ENCODE results near the gene KCNJ6.
"Not testable (repeated sequence)": the region's sequence is repeated elsewhere in the genome, so short reads cannot be mapped to it uniquely, and the experiment has no call there.

The KCNJ6 gene

GRCh38 chr21:37578471-37579126 is 337.7 kb downstream of the KCNJ6 start:
- WGBS (ENCODE audit: insufficient coverage), result 100% methylated on average over 2 of the region's 2 CpGs
- H3K4me1 ChIP-seq (ENCODE audit: control extremely low read depth in 1 of 4, control insufficient read depth in 4 of 4, insufficient read depth in 4 of 4, low read length in 3 of 4), result peaks cover 0 to 5% (median 5%) of the 10 kb centered on the region in 4 experiments
- DNase-seq, result no peak
- H3K36me3 ChIP-seq (ENCODE audit: control insufficient read depth in 4 of 4, insufficient read depth in 4 of 4, low read length in 3 of 4), result no peaks in the 10 kb centered on the region
- no peak overlapping the region for H3K27ac ChIP-seq (ENCODE audit: insufficient read depth in 1 of 2, low read depth in 1 of 2, low read length in 2 of 2, poor library complexity in 1 of 2, severe bottlenecking in 2 of 2)
- no peaks in the 10 kb centered on the region for H3K27me3 ChIP-seq (replicated peaks in 2 of 5; ENCODE audit: control insufficient read depth in 4 of 5, insufficient read depth in 5 of 5, low read length in 4 of 5)
- CTCF ChIA-PET, result interaction anchor here (1.1 to 1.7 kb wide), 3 partner anchors 9 to 82 kb away, joined by 3 to 11 read pairs (median 4); no protein-coding TSS in a partner anchor
- POLR2A ChIA-PET, result no interaction called here
- peaks cover 2 to 25% (median 11%) of the 10 kb centered on the region in 5 experiments for H3K9me3 ChIP-seq (ENCODE audit: control extremely low read depth in 1 of 5, control insufficient read depth in 4 of 5, insufficient read depth in 2 of 5, low read depth in 1 of 5, low read length in 4 of 5)
- no peak overlapping the region for H3K4me3 ChIP-seq (ENCODE audit: control insufficient read depth in 1 of 7, extremely low read depth in 1 of 7, insufficient read depth in 4 of 7, low read depth in 2 of 7, low read length in 6 of 7)

- POLR2A ChIA-PET; H3K36me3 ChIP-seq (ENCODE audit: control insufficient read depth in 4 of 4, insufficient read depth in 4 of 4, low read length in 3 of 4); H3K27me3 ChIP-seq (replicated peaks in 2 of 5; ENCODE audit: control insufficient read depth in 4 of 5, insufficient read depth in 5 of 5, low read length in 4 of 5); H3K27ac ChIP-seq (ENCODE audit: insufficient read depth in 1 of 2, low read depth in 1 of 2, low read length in 2 of 2, poor library complexity in 1 of 2, severe bottlenecking in 2 of 2); DNase-seq; H3K4me3 ChIP-seq (ENCODE audit: control insufficient read depth in 1 of 7, extremely low read depth in 1 of 7, insufficient read depth in 4 of 7, low read depth in 2 of 7, low read length in 6 of 7); H3K4me1 ChIP-seq (ENCODE audit: control extremely low read depth in 1 of 4, control insufficient read depth in 4 of 4, insufficient read depth in 4 of 4, low read length in 3 of 4): not testable (repeated sequence)
- no CpG with 5 or more reads among the region's 1 CpG for WGBS (ENCODE audit: insufficient coverage)
- CTCF ChIA-PET, result interaction anchor here (1.2 kb wide), 1 partner anchor 78 kb away, joined by 3 read pairs; no protein-coding TSS in a partner anchor
- peaks cover 2 to 25% (median 11%) of the 10 kb centered on the region in 5 experiments for H3K9me3 ChIP-seq (ENCODE audit: control extremely low read depth in 1 of 5, control insufficient read depth in 4 of 5, insufficient read depth in 2 of 5, low read depth in 1 of 5, low read length in 4 of 5)
Observed at GRCh38 chr21:37576929-37577328, 339.3 kb downstream of the KCNJ6 start.

- CTCF ChIA-PET, result interaction anchor here (0.7 to 1.8 kb wide), 2 partner anchors 10 to 13 kb away, joined by 3 to 7 read pairs; no protein-coding TSS in a partner anchor
- DNase-seq, result no peak
- POLR2A ChIA-PET, result no interaction called here
- 100% methylated on average over 6 of the region's 11 CpGs for WGBS (ENCODE audit: insufficient coverage)
- Histone ChIP-seq H3K4me3 (ENCODE audit: control insufficient read depth in 1 of 7, extremely low read depth in 1 of 7, insufficient read depth in 4 of 7, low read depth in 2 of 7, low read length in 6 of 7) (no peak overlapping the region), H3K27me3 (replicated peaks in 2 of 5; ENCODE audit: control insufficient read depth in 4 of 5, insufficient read depth in 5 of 5, low read length in 4 of 5) (no peaks in the 10 kb centered on the region), H3K9me3 (ENCODE audit: control extremely low read depth in 1 of 5, control insufficient read depth in 4 of 5, insufficient read depth in 2 of 5, low read depth in 1 of 5, low read length in 4 of 5) (peaks cover 2 to 25% (median 11%) of the 10 kb centered on the region in 5 experiments), H3K36me3 (ENCODE audit: control insufficient read depth in 4 of 4, insufficient read depth in 4 of 4, low read length in 3 of 4) (no peaks in the 10 kb centered on the region), H3K27ac (ENCODE audit: insufficient read depth in 1 of 2, low read depth in 1 of 2, low read length in 2 of 2, poor library complexity in 1 of 2, severe bottlenecking in 2 of 2) (no peak overlapping the region), H3K4me1 (ENCODE audit: control extremely low read depth in 1 of 4, control insufficient read depth in 4 of 4, insufficient read depth in 4 of 4, low read length in 3 of 4) (peaks cover 0 to 3% (median 2%) of the 10 kb centered on the region in 4 experiments)
Observed at GRCh38 chr21:37575580-37575979, 340.7 kb downstream of the KCNJ6 start.

GRCh38 chr21:37574751-37575150 is 341.5 kb downstream of the KCNJ6 start:
- Histone ChIP-seq H3K4me1 (ENCODE audit: control extremely low read depth in 1 of 4, control insufficient read depth in 4 of 4, insufficient read depth in 4 of 4, low read length in 3 of 4) (no peaks in the 10 kb centered on the region), H3K9me3 (ENCODE audit: control extremely low read depth in 1 of 5, control insufficient read depth in 4 of 5, insufficient read depth in 2 of 5, low read depth in 1 of 5, low read length in 4 of 5) (peaks cover 2 to 25% (median 9%) of the 10 kb centered on the region in 5 experiments), H3K4me3 (ENCODE audit: control insufficient read depth in 1 of 7, extremely low read depth in 1 of 7, insufficient read depth in 4 of 7, low read depth in 2 of 7, low read length in 6 of 7) (no peak overlapping the region), H3K36me3 (ENCODE audit: control insufficient read depth in 4 of 4, insufficient read depth in 4 of 4, low read length in 3 of 4) (no peaks in the 10 kb centered on the region), H3K27me3 (replicated peaks in 2 of 5; ENCODE audit: control insufficient read depth in 4 of 5, insufficient read depth in 5 of 5, low read length in 4 of 5) (no peaks in the 10 kb centered on the region), H3K27ac (ENCODE audit: insufficient read depth in 1 of 2, low read depth in 1 of 2, low read length in 2 of 2, poor library complexity in 1 of 2, severe bottlenecking in 2 of 2) (no peak overlapping the region)
- no peak for DNase-seq
- POLR2A ChIA-PET, result no interaction called here
- CTCF ChIA-PET, result interaction anchor here (1.8 kb wide), 1 partner anchor 10 kb away, joined by 7 read pairs; no protein-coding TSS in a partner anchor
- WGBS (ENCODE audit: insufficient coverage), result 100% methylated on average over 6 of the region's 7 CpGs

GRCh38 chr21:37574316-37574715 is 341.9 kb downstream of the KCNJ6 start:
- peaks cover 2 to 21% (median 8%) of the 10 kb centered on the region in 5 experiments for H3K9me3 ChIP-seq (ENCODE audit: control extremely low read depth in 1 of 5, control insufficient read depth in 4 of 5, insufficient read depth in 2 of 5, low read depth in 1 of 5, low read length in 4 of 5)
- ChIA-PET CTCF (no interaction called here), POLR2A (no interaction called here)
- no peaks in the 10 kb centered on the region for H3K36me3 ChIP-seq (ENCODE audit: control insufficient read depth in 4 of 4, insufficient read depth in 4 of 4, low read length in 3 of 4)
- H3K27me3 ChIP-seq (replicated peaks in 2 of 5; ENCODE audit: control insufficient read depth in 4 of 5, insufficient read depth in 5 of 5, low read length in 4 of 5), result no peaks in the 10 kb centered on the region
- WGBS (ENCODE audit: insufficient coverage), result 96% methylated on average over 5 of the region's 6 CpGs
- no peak for DNase-seq
- H3K4me3 ChIP-seq (ENCODE audit: control insufficient read depth in 1 of 7, extremely low read depth in 1 of 7, insufficient read depth in 4 of 7, low read depth in 2 of 7, low read length in 6 of 7), result no peak overlapping the region
- H3K27ac ChIP-seq (ENCODE audit: insufficient read depth in 1 of 2, low read depth in 1 of 2, low read length in 2 of 2, poor library complexity in 1 of 2, severe bottlenecking in 2 of 2), result no peak overlapping the region
- H3K4me1 ChIP-seq (ENCODE audit: control extremely low read depth in 1 of 4, control insufficient read depth in 4 of 4, insufficient read depth in 4 of 4, low read length in 3 of 4), result no peaks in the 10 kb centered on the region

GRCh38 chr21:37571442-37571841 is 344.8 kb downstream of the KCNJ6 start:
- WGBS (ENCODE audit: insufficient coverage), result 100% methylated on average over 5 of the region's 6 CpGs
- Histone ChIP-seq H3K36me3 (ENCODE audit: control insufficient read depth in 4 of 4, insufficient read depth in 4 of 4, low read length in 3 of 4) (no peaks in the 10 kb centered on the region), H3K27me3 (replicated peaks in 2 of 5; ENCODE audit: control insufficient read depth in 4 of 5, insufficient read depth in 5 of 5, low read length in 4 of 5) (no peaks in the 10 kb centered on the region), H3K27ac (ENCODE audit: insufficient read depth in 1 of 2, low read depth in 1 of 2, low read length in 2 of 2, poor library complexity in 1 of 2, severe bottlenecking in 2 of 2) (no peak overlapping the region), H3K4me1 (ENCODE audit: control extremely low read depth in 1 of 4, control insufficient read depth in 4 of 4, insufficient read depth in 4 of 4, low read length in 3 of 4) (no peaks in the 10 kb centered on the region), H3K4me3 (ENCODE audit: control insufficient read depth in 1 of 7, extremely low read depth in 1 of 7, insufficient read depth in 4 of 7, low read depth in 2 of 7, low read length in 6 of 7) (no peak overlapping the region), H3K9me3 (ENCODE audit: control extremely low read depth in 1 of 5, control insufficient read depth in 4 of 5, insufficient read depth in 2 of 5, low read depth in 1 of 5, low read length in 4 of 5) (no peaks in the 10 kb centered on the region)
- ChIA-PET CTCF (no interaction called here), POLR2A (no interaction called here)
- no peak for DNase-seq

- 94% methylated on average over 5 of the region's 5 CpGs for whole genome bisulfite sequencing (ENCODE audit: insufficient coverage)
- Histone ChIP-seq H3K27me3 (replicated peaks in 2 of 5; ENCODE audit: control insufficient read depth in 4 of 5, insufficient read depth in 5 of 5, low read length in 4 of 5) (no peaks in the 10 kb centered on the region), H3K27ac (ENCODE audit: insufficient read depth in 1 of 2, low read depth in 1 of 2, low read length in 2 of 2, poor library complexity in 1 of 2, severe bottlenecking in 2 of 2) (no peak overlapping the region), H3K4me3 (ENCODE audit: control insufficient read depth in 1 of 7, extremely low read depth in 1 of 7, insufficient read depth in 4 of 7, low read depth in 2 of 7, low read length in 6 of 7) (no peak overlapping the region), H3K4me1 (ENCODE audit: control extremely low read depth in 1 of 4, control insufficient read depth in 4 of 4, insufficient read depth in 4 of 4, low read length in 3 of 4) (peaks cover 4 to 20% (median 16%) of the 10 kb centered on the region in 4 experiments), H3K36me3 (ENCODE audit: control insufficient read depth in 4 of 4, insufficient read depth in 4 of 4, low read length in 3 of 4) (no peaks in the 10 kb centered on the region), H3K9me3 (ENCODE audit: control extremely low read depth in 1 of 5, control insufficient read depth in 4 of 5, insufficient read depth in 2 of 5, low read depth in 1 of 5, low read length in 4 of 5) (no peaks in the 10 kb centered on the region)
- CTCF ChIA-PET, result interaction anchor here (2.6 kb wide), 1 partner anchor 10 kb away, joined by 11 read pairs; no protein-coding TSS in a partner anchor
- POLR2A ChIA-PET, result interaction anchor here (0.6 kb wide), 1 partner anchor 129 kb away, joined by 6 read pairs; no protein-coding TSS in a partner anchor
- no peak for DNase-seq
Observed at GRCh38 chr21:37568916-37569315, 347.3 kb downstream of the KCNJ6 start.

Data from common myeloid progenitor, CD34-positive (primary cell).